DND-41 (cell line): Measurements from ENCODE around the gene ABCC9.

Experiments used
- CTCF ChIP-seq: IDR thresholded peaks from 2 replicates; pipeline ENCODE4 v1.5.1; 2012; ENCODE audit warnings: borderline replicate concordance, low read length, moderate library complexity, mild to moderate bottlenecking; ENCODE audit not compliant: poor library complexity, severe bottlenecking; ENCODE audit errors: extremely low read depth
- EZH2 ChIP-seq: IDR thresholded peaks from 3 replicates; pipeline ENCODE4 v1.6.1; 2012; ENCODE audit warnings: borderline replicate concordance, low read depth, mild to moderate bottlenecking, moderate library complexity, low read length, inconsistent platforms; ENCODE audit not compliant: severe bottlenecking

DNA sequence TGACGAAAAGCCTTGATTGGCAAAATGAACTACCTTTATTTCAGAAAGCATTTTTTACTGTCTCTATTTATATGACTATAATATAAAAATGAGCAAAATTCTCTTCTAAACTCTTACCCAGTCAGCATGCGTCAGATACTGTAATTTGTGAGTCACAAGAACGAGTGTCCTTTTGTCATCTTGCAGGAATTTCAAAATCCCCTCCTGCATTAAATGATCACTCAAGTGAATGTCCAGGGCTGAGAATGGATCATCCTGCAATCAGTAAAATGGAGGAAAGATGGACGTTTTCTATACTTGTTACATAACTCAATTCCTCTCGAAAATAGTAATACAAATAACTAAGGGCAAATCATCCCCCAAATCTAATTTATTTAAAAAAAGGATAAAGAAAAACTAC lies 89.0 kb downstream of the ABCC9 start:
- TF ChIP-seq CTCF: no peak
- no peak for TF ChIP-seq EZH2
